Stimulated activated CD4-positive, alpha-beta T cell treated with anti-CD3 and anti-CD28 coated beads, Interleukin-1b, Interleukin-23, amount 100 ng/mL, for 48 hours (primary cell): ENCODE results near the gene TTYH1.
"Not testable (repeated sequence)": the region's sequence is repeated elsewhere in the genome, so short reads cannot be mapped to it uniquely, and the experiment has no call there.

Experiments
- DNase-seq: peaks from one replicate; pipeline ENCODE4 v3.0.0-alpha.2; 2020

TTYH1 gene

GRCh38 chr19:54446349-54446748 lies 31.1 kb downstream of the TTYH1 start:
- DNase-seq, result not testable (repeated sequence)

- DNase-seq, result peak; percentile 35
These were observed 32.9 kb downstream of the TTYH1 start for GRCh38 chr19:54448040-54448773.

GRCh38 chr19:54448774-54449700 lies 33.8 kb downstream of the TTYH1 start, which contains the start of gene LENG8:
Gene LENG8 (plus strand): TSS chr19:54449199. CDS start chr19:54451345, 2,146 bp downstream.
- DNase-seq, result peak; percentile 98

- no peak for DNase-seq
These were observed 34.4 kb downstream of the TTYH1 start for GRCh38 chr19:54449701-54450069.

GRCh38 chr19:54451331-54451871 lies 36.1 kb downstream of the TTYH1 start:
- DNase-seq, result no peak

GRCh38 chr19:54451997-54452396 lies 36.7 kb downstream of the TTYH1 start:
- no peak for DNase-seq

- no peak for DNase-seq
These were observed 37.4 kb downstream of the TTYH1 start for GRCh38 chr19:54452626-54453025.

GRCh38 chr19:54453921-54454780 lies 38.9 kb downstream of the TTYH1 start:
- no peak for DNase-seq

- no peak for DNase-seq
These were observed 39.8 kb downstream of the TTYH1 start for GRCh38 chr19:54454781-54455675.

GRCh38 chr19:54455786-54456422 lies 40.6 kb downstream of the TTYH1 start:
- DNase-seq, result no peak

- no peak for DNase-seq
These were observed 41.4 kb downstream of the TTYH1 start for GRCh38 chr19:54456423-54457373.

GRCh38 chr19:54457773-54458647 lies 42.7 kb downstream of the TTYH1 start:
- no peak for DNase-seq

GRCh38 chr19:54458648-54459281 lies 43.5 kb downstream of the TTYH1 start:
- no peak for DNase-seq

- DNase-seq, result no peak
These were observed 44.3 kb downstream of the TTYH1 start for GRCh38 chr19:54459282-54460229.

GRCh38 chr19:54460230-54461005 lies 45.2 kb downstream of the TTYH1 start:
- no peak for DNase-seq

GRCh38 chr19:54461210-54461609 lies 45.9 kb downstream of the TTYH1 start:
- no peak for DNase-seq
